Measurements from ENCODE around the gene DAAM1. TPM values are rescaled to one million over a fixed set of nuclear protein-coding genes. Genes with fewer than 3 reads are reported as not detected.

DAAM1 gene
- total RNA-seq, 2 donors from 2014 or later: 94.0 to 99.4 TPM

DNA sequence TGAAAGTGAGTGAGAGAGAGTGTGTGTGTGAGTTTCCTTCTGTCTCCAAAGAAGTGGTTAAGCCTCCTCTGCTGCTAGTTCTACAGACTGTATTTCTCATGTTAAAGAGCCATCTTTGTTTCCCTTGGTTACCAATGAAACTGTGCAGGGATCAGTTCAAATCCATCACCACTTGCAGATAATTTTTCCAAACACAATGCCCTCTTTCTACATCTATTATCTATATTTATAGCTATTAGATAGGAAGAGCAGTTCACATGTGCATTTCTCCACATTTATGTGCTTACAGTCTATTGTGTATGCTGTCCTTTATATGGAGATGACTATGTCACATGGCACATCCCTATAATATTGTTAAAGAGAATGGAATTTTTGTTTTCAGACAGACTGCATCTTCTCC, 2.2 kb upstream of the DAAM1 start:
- Histone ChIP-seq H3K36me3 (ENCODE audit: control insufficient read depth, insufficient read depth, low read length) (no peaks in the 10 kb centered on the region), H3K27me3 (ENCODE audit: control insufficient read depth, insufficient read depth, low read length, poor library complexity, severe bottlenecking) (peaks cover 20% of the 10 kb centered on the region), H3K27ac (ENCODE audit: low read depth, low read length) (no peak overlapping the region), H3K9ac (ENCODE audit: extremely low read depth, low read length, poor library complexity, severe bottlenecking) (no peak overlapping the region), H3K4me3 (ENCODE audit: low read length) (no peak overlapping the region), H3K9me3 (ENCODE audit: control insufficient read depth, low read length) (no peaks in the 10 kb centered on the region), H3K4me1 (ENCODE audit: control insufficient read depth, insufficient read depth, low read length) (peaks cover 18% of the 10 kb centered on the region)
- Mint-ChIP-seq H3K4me3 (no peak overlapping the region), H3K9me3 (no peaks in the 10 kb centered on the region), H3K27me3 (ENCODE audit: insufficient read depth) (peaks cover 24% of the 10 kb centered on the region), H3K36me3 (ENCODE audit: low read depth) (no peaks in the 10 kb centered on the region), H3K27ac (no peak overlapping the region), H3K4me1 (peaks cover 36% of the 10 kb centered on the region)
- no peak for DNase-seq
- TF ChIP-seq, protein P1, sequence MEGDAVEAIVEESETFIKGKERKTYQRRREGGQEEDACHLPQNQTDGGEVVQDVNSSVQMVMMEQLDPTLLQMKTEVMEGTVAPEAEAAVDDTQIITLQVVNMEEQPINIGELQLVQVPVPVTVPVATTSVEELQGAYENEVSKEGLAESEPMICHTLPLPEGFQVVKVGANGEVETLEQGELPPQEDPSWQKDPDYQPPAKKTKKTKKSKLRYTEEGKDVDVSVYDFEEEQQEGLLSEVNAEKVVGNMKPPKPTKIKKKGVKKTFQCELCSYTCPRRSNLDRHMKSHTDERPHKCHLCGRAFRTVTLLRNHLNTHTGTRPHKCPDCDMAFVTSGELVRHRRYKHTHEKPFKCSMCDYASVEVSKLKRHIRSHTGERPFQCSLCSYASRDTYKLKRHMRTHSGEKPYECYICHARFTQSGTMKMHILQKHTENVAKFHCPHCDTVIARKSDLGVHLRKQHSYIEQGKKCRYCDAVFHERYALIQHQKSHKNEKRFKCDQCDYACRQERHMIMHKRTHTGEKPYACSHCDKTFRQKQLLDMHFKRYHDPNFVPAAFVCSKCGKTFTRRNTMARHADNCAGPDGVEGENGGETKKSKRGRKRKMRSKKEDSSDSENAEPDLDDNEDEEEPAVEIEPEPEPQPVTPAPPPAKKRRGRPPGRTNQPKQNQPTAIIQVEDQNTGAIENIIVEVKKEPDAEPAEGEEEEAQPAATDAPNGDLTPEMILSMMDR (conservative IDR thresholded peaks at IDR 0.05): no peak

DNA sequence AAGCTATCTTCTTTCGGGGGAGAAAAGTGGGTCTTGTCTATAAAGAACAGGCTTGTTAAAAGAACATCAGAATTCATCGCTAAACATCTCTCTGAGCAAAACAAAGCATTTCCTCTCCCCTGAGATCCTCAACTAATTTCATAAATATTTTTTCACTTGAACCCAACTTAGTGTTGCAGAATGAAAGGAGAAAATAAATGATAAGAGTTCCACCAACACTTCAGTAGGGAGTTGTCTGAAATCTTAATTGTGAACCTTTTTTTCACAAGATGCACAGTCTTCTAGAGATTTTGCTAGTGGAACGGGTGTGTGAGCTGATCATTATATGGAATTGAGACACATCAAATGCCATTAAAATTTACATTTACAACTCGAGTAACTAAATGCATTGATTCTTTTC, 1.3 kb upstream of the DAAM1 start:
- H3K27me3 ChIP-seq (ENCODE audit: control insufficient read depth, insufficient read depth, low read length, poor library complexity, severe bottlenecking): peaks cover 20% of the 10 kb centered on the region
- 75 to 80% methylated on average over 1 to 4 of the region's 4 CpGs for WGBS, 2 experiments (ENCODE audit: insufficient coverage in 1 of 2, insufficient read length in 1 of 2)
- peak overlapping the region; percentile 86 for H3K4me3 ChIP-seq (ENCODE audit: low read length)
- Mint-ChIP-seq H3K9me3 (no peaks in the 10 kb centered on the region), H3K27me3 (ENCODE audit: insufficient read depth) (peaks cover 24% of the 10 kb centered on the region), H3K4me1 (peaks cover 44% of the 10 kb centered on the region), H3K36me3 (ENCODE audit: low read depth) (no peaks in the 10 kb centered on the region), H3K4me3 (peak overlapping the region; percentile 82), H3K27ac (no peak overlapping the region)
- no peak for DNase-seq
- H3K9ac ChIP-seq (ENCODE audit: extremely low read depth, low read length, poor library complexity, severe bottlenecking): no peak overlapping the region
- peaks cover 24% of the 10 kb centered on the region for H3K4me1 ChIP-seq (ENCODE audit: control insufficient read depth, insufficient read depth, low read length)
- no peaks in the 10 kb centered on the region for H3K9me3 ChIP-seq (ENCODE audit: control insufficient read depth, low read length)
- H3K27ac ChIP-seq (ENCODE audit: low read depth, low read length): no peak overlapping the region
- TF ChIP-seq, protein P1 (conservative IDR thresholded peaks at IDR 0.05): no peak
- H3K36me3 ChIP-seq (ENCODE audit: control insufficient read depth, insufficient read depth, low read length): no peaks in the 10 kb centered on the region

DNA sequence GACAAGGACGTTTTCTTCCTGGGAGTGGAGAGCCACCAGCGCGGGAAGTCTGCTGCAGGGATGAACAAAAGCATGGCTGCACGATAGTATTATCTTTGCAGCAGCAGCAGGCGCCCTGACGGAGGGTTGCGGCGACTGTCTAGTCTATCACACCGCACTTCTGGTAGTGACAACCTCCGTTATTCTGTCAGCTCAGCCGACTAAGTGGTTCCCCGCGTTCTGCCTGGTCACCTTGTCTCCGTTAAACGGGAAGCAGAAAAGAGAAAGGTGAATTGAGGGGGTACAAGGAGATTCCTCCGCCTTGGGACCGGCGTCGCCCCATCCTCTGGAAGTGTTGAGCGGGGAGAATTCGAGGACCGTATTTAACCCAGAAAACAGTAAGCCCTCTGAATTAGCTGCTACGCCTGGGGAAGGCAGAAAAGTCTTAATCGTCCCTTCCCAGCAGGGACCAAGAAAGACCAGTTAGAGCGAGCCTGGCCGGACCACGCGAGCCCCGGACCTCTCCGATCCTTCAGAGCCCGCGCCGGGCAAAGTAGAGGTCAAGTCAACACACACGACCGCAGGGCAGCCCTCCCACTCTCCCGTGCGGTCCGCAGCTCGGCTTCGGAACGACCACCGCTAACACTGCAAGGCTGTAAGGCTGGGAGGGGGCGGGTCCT, 536 bp upstream of the DAAM1 start:
- no peak for DNase-seq
- 0% methylated on average over 14 to 43 of the region's 43 CpGs for WGBS, 2 experiments (ENCODE audit: insufficient coverage in 1 of 2, insufficient read length in 1 of 2)
- Mint-ChIP-seq H3K4me3 (peak overlapping the region; percentile 82), H3K36me3 (ENCODE audit: low read depth) (no peaks in the 10 kb centered on the region), H3K4me1 (peaks cover 49% of the 10 kb centered on the region), H3K27ac (peak overlapping the region; percentile 90), H3K27me3 (ENCODE audit: insufficient read depth) (peaks cover 24% of the 10 kb centered on the region), H3K9me3 (no peaks in the 10 kb centered on the region)
- peaks cover 29% of the 10 kb centered on the region for H3K4me1 ChIP-seq (ENCODE audit: control insufficient read depth, insufficient read depth, low read length)
- H3K9me3 ChIP-seq (ENCODE audit: control insufficient read depth, low read length): no peaks in the 10 kb centered on the region
- peak overlapping the region; percentile 86 for H3K27ac ChIP-seq (ENCODE audit: low read depth, low read length)
- peak overlapping the region; percentile 62 for H3K9ac ChIP-seq (ENCODE audit: extremely low read depth, low read length, poor library complexity, severe bottlenecking)
- H3K27me3 ChIP-seq (ENCODE audit: control insufficient read depth, insufficient read depth, low read length, poor library complexity, severe bottlenecking): peaks cover 20% of the 10 kb centered on the region
- H3K4me3 ChIP-seq (ENCODE audit: low read length): peak overlapping the region; percentile 86
- TF ChIP-seq, protein P1 (conservative IDR thresholded peaks at IDR 0.05): no peak
- H3K36me3 ChIP-seq (ENCODE audit: control insufficient read depth, insufficient read depth, low read length): no peaks in the 10 kb centered on the region

Measured in endodermal cell (in vitro differentiated cells).